Lung (tissue), 12 donors: Measurements from ENCODE around the gene FAM53A. TPM values are rescaled to one million over a fixed set of nuclear protein-coding genes. Genes with fewer than 3 reads are reported as not detected.
A peak's percentile ranks its signal among the peaks of the same experiment; 100 is the strongest.

Experiments
- ATAC-seq: fragments of 200-7000 bp; cut with Tn5 transposase; one replicate; pipeline ENCODE4 v1.9.1; 2020; ENCODE audit warnings: moderate number of reproducible peaks; ENCODE audit not compliant: insufficient read depth, low FRiP score
- DNase-seq, 3 donors: peaks; one replicate each; pipeline ENCODE4 v3.0.0-alpha.2; 2013 to 2017
- H3K27ac ChIP-seq, 2 donors: one replicate each; pipeline ENCODE4 v1.5.1; 2013; ENCODE audit warnings: mild to moderate bottlenecking in 2 of 2, moderate library complexity in 2 of 2, control low read depth in 1 of 2, inconsistent platforms in 1 of 2, low read depth in 1 of 2, low read length in 1 of 2
- H3K27me3 ChIP-seq, 3 donors: one replicate each; pipeline ENCODE4 v1.5.1; 2013; ENCODE audit warnings: low read length in 2 of 3; ENCODE audit not compliant: control insufficient read depth in 3 of 3, insufficient read depth in 3 of 3
- H3K36me3 ChIP-seq, 4 donors: one replicate each; pipeline ENCODE4 v1.5.1; 2013; ENCODE audit warnings: low read length in 4 of 4, mild to moderate bottlenecking in 1 of 4, moderate library complexity in 1 of 4; ENCODE audit not compliant: control insufficient read depth in 4 of 4, insufficient read depth in 4 of 4
- H3K4me1 ChIP-seq, 5 donors: one replicate each; pipeline ENCODE4 v1.5.1; 2013; ENCODE audit warnings: low read length in 5 of 5, mild to moderate bottlenecking in 2 of 5, moderate library complexity in 1 of 5; ENCODE audit not compliant: control insufficient read depth in 5 of 5, insufficient read depth in 5 of 5
- H3K4me3 ChIP-seq: one replicate; pipeline ENCODE4 v1.5.1; 2013; ENCODE audit warnings: mild to moderate bottlenecking, control low read depth, moderate library complexity
- H3K9ac ChIP-seq, 2 donors: one replicate each; pipeline ENCODE4 v1.5.1; 2013; ENCODE audit warnings: low read length in 2 of 2, control low read depth in 1 of 2; ENCODE audit not compliant: insufficient read depth in 1 of 2
- H3K9me3 ChIP-seq, 4 donors: one replicate each; pipeline ENCODE4 v1.5.1; 2013; ENCODE audit warnings: low read length in 3 of 4, mild to moderate bottlenecking in 1 of 4, moderate library complexity in 1 of 4; ENCODE audit not compliant: control insufficient read depth in 4 of 4, insufficient read depth in 3 of 4
- CTCF ChIP-seq: IDR thresholded peaks from 2 replicates; pipeline ENCODE4 v1.5.1; 2012; ENCODE audit warnings: mild to moderate bottlenecking; ENCODE audit errors: control extremely low read depth, extremely low read depth
- WGBS, 2 donors: extraction: QIAGEN DNeasy Blood & Tissue Kit; methylation state at CpG; one replicate each; pipeline ENCODE4 v1.1.7; 2013; 5-methylcytosine and 5-hydroxymethylcytosine counted together
- polyA plus RNA-seq, 2 donors: library from polyadenylated mRNA; stranded (reverse); fragments of 200-250 nt; gene quantifications; one replicate each; pipeline ENCODE4 v1.2.1, GENCODE V29; 2013
- total RNA-seq, 2 donors: library from RNA; depleted of rRNA in 1 of 2; stranded (reverse); fragments of >200 nt in 1 of 2; gene quantifications; one replicate each; pipeline ENCODE4 v1.2.1, GENCODE V29; 2014 to 2021
- donor health status: control.
- donor health status: control.
- donor health status: Bipolar disorder and iron deficiency.
- donor health status: healthy.
- donor health status: DM: yes; HTN: yes; CAD: no.

FAM53A gene
- total and polyA plus RNA-seq, 4 donors, result 1.4 to 2.8 (median 2.2) TPM

DNA sequence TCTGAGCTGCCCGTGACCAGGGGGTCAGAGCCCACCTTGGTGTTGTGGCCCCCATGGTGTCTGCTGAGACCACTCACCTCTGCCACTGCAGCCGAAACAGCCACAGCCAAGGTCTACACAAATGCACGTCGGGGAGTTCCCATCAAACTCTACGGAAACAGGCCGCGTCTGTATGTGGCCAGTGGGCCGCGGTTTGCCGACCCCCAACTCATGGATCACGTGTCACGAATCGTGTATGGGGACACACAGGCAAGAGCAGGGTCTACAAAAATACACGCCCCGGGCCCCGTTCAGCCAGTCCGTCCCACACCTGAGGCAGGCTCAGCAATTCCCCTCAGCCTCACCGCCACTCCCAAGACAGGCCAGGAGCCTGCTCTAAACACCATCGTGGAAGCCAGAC is 53.8 kb downstream of the FAM53A start:
- Histone ChIP-seq H3K9ac (no peak overlapping the region), H3K27me3 (peaks cover 0 to 6% (median 0%) of the 10 kb centered on the region in 3 donors), H3K9me3 (no peaks in the 10 kb centered on the region), H3K4me1 (no peaks in the 10 kb centered on the region), H3K4me3 (no peak overlapping the region), H3K36me3 (no peaks in the 10 kb centered on the region), H3K27ac (no peak overlapping the region)
- DNase-seq (no peak), ATAC-seq (no peak)
- 95% methylated on average over 19 of the region's 19 CpGs for WGBS, 2 donors
- TF ChIP-seq CTCF, result no peak

DNA sequence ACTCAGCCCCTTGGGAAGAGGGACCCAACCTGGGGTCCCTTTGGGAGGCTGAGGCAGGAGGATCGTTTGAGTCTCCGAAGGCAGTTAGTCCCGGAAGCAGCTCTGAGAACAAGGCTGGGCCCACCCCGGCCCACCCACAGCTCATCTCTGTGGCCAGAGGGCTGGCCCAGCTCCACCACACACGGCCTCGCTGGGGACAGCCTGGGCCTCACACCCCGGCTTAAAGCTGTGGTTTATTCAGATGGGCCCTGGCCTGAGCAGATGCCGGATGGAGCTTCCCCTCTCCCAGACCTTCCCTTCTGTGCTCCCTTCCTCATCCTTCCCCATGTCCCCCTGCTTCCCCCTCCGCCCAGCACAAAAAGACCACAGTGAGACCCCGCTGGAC is 54.4 kb downstream of the FAM53A start:
- WGBS, 2 donors, result 85 to 88% methylated on average over 10 of the region's 10 CpGs
- H3K4me3 ChIP-seq, result no peak overlapping the region
- H3K36me3 ChIP-seq, result no peaks in the 10 kb centered on the region
- H3K27me3 ChIP-seq, result peaks cover 0 to 6% (median 0%) of the 10 kb centered on the region in 3 donors
- no peaks in the 10 kb centered on the region for H3K9me3 ChIP-seq
- DNase-seq (no peak), ATAC-seq (no peak)
- TF ChIP-seq CTCF, result no peak
- H3K9ac ChIP-seq, result no peak overlapping the region
- no peak overlapping the region for H3K27ac ChIP-seq
- no peaks in the 10 kb centered on the region for H3K4me1 ChIP-seq

GRCh38 chr4:1628892-1629698 is 55.0 kb downstream of the FAM53A start:
- no peak overlapping the region for H3K27ac ChIP-seq
- H3K4me3 ChIP-seq, result no peak overlapping the region
- no peaks in the 10 kb centered on the region for H3K36me3 ChIP-seq
- H3K27me3 ChIP-seq, result peaks cover 0 to 6% (median 0%) of the 10 kb centered on the region in 3 donors
- peak; percentile 85 for ATAC-seq
- peak; percentile 80 for TF ChIP-seq CTCF
- no peaks in the 10 kb centered on the region for H3K9me3 ChIP-seq
- H3K9ac ChIP-seq, result no peak overlapping the region
- peak; percentile 57 to 71 (median 58) for DNase-seq
- H3K4me1 ChIP-seq, result no peaks in the 10 kb centered on the region
- 39 to 47% methylated on average over 24 to 25 of the region's 25 CpGs for WGBS, 2 donors
